GM12865 (cell line): Measurements from ENCODE around the gene CREG1.

Experiments used
- DNase-seq: peaks from one replicate; pipeline ENCODE4 v3.0.0; 2010; ENCODE audit warnings: low read depth
- H3K4me3 ChIP-seq: 2 replicates; pipeline ENCODE4 v1.5.1; 2011; ENCODE audit warnings: mild to moderate bottlenecking, low read depth, low read length, control low read depth
- CTCF ChIP-seq: IDR thresholded peaks from 2 replicates; pipeline ENCODE4 v1.5.1; 2011; ENCODE audit warnings: low read length, control low read depth, low read depth, inconsistent platforms; ENCODE audit not compliant: insufficient read depth; ENCODE audit errors: missing control alignments

The CREG1 gene

GRCh38 chr1:167532964-167533824 lies 20.4 kb downstream of the CREG1 start:
- no peak for TF ChIP-seq CTCF
- no peak for DNase-seq
- H3K4me3 ChIP-seq, result no peak overlapping the region

GRCh38 chr1:167532375-167532774 lies 21.2 kb downstream of the CREG1 start:
- no peak for DNase-seq
- TF ChIP-seq CTCF, result no peak
- no peak overlapping the region for H3K4me3 ChIP-seq

- no peak for TF ChIP-seq CTCF
- no peak for DNase-seq
- H3K4me3 ChIP-seq, result no peak overlapping the region
Measured at GRCh38 chr1:167529829-167530474, 23.6 kb downstream of the CREG1 start.

GRCh38 chr1:167528057-167528728 lies 25.4 kb downstream of the CREG1 start:
- no peak for TF ChIP-seq CTCF
- no peak for DNase-seq
- H3K4me3 ChIP-seq, result no peak overlapping the region

GRCh38 chr1:167526667-167527383 lies 26.7 kb downstream of the CREG1 start:
- no peak overlapping the region for H3K4me3 ChIP-seq
- DNase-seq, result no peak
- no peak for TF ChIP-seq CTCF

GRCh38 chr1:167524651-167525050 lies 28.9 kb downstream of the CREG1 start:
- TF ChIP-seq CTCF, result no peak
- H3K4me3 ChIP-seq, result no peak overlapping the region
- no peak for DNase-seq
